DMS79 (cell line): ENCODE measurements around the gene HSPB1.
"Not testable (repeated sequence)": the region's sequence is repeated elsewhere in the genome, so short reads cannot be mapped to it uniquely, and the experiment has no call there.

Experiments
- DNase-seq: peaks from one replicate; lab custom pipeline; 2025; lab: John Stamatoyannopoulos, UW

The HSPB1 gene

GRCh38 chr7:76333511-76334101, 31.1 kb downstream of the HSPB1 start:
- no peak for DNase-seq

GRCh38 chr7:76334320-76334967, 32.0 kb downstream of the HSPB1 start:
- DNase-seq = no peak

GRCh38 chr7:76335417-76335816, 32.9 kb downstream of the HSPB1 start:
- not testable (repeated sequence) for DNase-seq

GRCh38 chr7:76336094-76336493, 33.6 kb downstream of the HSPB1 start:
- DNase-seq = no peak

GRCh38 chr7:76337147-76337546, 34.7 kb downstream of the HSPB1 start:
- DNase-seq = no peak

GRCh38 chr7:76338298-76339084, 36.0 kb downstream of the HSPB1 start:
- DNase-seq = no peak

GRCh38 chr7:76340617-76341131, 38.2 kb downstream of the HSPB1 start:
- no peak for DNase-seq

GRCh38 chr7:76342222-76342621, 39.7 kb downstream of the HSPB1 start:
- no peak for DNase-seq

GRCh38 chr7:76343294-76343930, 40.9 kb downstream of the HSPB1 start:
- no peak for DNase-seq

GRCh38 chr7:76343931-76344321, 41.5 kb downstream of the HSPB1 start:
- no peak for DNase-seq

GRCh38 chr7:76346097-76346496, 43.6 kb downstream of the HSPB1 start:
- DNase-seq = no peak

- DNase-seq = no peak
Observed at GRCh38 chr7:76346778-76347177, 44.3 kb downstream of the HSPB1 start.

- DNase-seq = no peak
Observed at GRCh38 chr7:76347710-76348109, 45.2 kb downstream of the HSPB1 start.

- no peak for DNase-seq
Observed at GRCh38 chr7:76349313-76349885, 46.9 kb downstream of the HSPB1 start.

- no peak for DNase-seq
Observed at GRCh38 chr7:76351372-76351771, 48.9 kb downstream of the HSPB1 start.

GRCh38 chr7:76352193-76352592, 49.7 kb downstream of the HSPB1 start:
- no peak for DNase-seq

- no peak for DNase-seq
Observed at GRCh38 chr7:76353744-76354143, 51.3 kb downstream of the HSPB1 start.
